ENCODE results near the gene LRIT3. TPM values are rescaled to one million over a fixed set of nuclear protein-coding genes. Genes with fewer than 3 reads are reported as not detected.

LRIT3 gene
- total and polyA plus RNA-seq, 2 of the 13 experiments (the other 11 are each of a cell fraction or from before 2014, with no cell fraction given) = 0.03 TPM; not detected in 1

DNA sequence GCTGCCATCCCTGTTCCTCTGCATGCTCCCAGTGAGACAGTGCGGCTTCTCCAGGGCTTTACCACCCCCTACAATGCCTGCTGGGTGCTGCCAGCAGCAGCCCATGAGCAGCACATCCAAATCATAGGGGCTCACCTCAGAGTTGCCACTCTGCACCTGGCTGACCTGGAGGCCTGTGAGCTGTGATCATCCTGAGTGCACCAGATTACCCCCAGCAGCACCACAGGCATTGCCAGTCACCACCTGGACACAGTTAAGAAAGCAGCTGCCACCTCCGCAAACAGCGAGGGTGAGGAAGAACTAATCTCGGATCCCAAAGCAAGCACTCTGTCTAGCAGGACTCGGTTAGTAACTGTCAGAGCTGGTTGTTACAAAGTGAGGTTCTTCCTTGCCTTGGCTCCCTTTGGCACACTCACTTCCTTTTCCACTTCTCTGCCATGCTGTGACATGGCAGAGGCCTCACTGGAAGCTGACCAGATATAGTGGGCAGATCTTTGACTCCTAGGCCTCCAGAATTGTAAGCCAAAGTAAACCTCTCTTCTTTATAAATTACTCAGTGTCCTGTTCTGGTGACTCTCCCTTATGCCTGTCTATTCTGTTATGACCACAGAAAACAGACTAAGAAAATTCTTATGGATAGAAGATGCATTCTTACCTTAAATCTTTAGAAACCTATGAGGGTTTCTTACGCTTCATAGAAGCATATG lies 25.2 kb downstream of the LRIT3 start (continued):
- TF ChIP-seq MYC (CRISPR knock-in tag; IDR thresholded peaks at IDR 0.05; ENCODE audit: borderline replicate concordance) = no peak
- no peak for TF ChIP-seq ZBTB40 (IDR thresholded peaks at IDR 0.05)
- TF ChIP-seq ZBTB40 (CRISPR knock-in tag; IDR thresholded peaks at IDR 0.05) = no peak
- TF ChIP-seq HNRNPLL (IDR thresholded peaks at IDR 0.05; ENCODE audit: low read depth, low read length, poor library complexity, severe bottlenecking) = no peak
- no peak for TF ChIP-seq ZNF17 (CRISPR knock-in tag; IDR thresholded peaks at IDR 0.05)
- TF ChIP-seq ETV5 (CRISPR knock-in tag; IDR thresholded peaks at IDR 0.05; ENCODE audit: borderline replicate concordance) = no peak
- TF ChIP-seq MAZ (IDR thresholded peaks at IDR 0.05; ENCODE audit: borderline replicate concordance, low read depth, low read length) = no peak
- no peak for TF ChIP-seq MAZ (CRISPR knock-in tag; IDR thresholded peaks at IDR 0.05; ENCODE audit: low read depth)
- no peak for TF ChIP-seq POGZ (CRISPR knock-in tag; IDR thresholded peaks at IDR 0.05)

Measured in HepG2 (cell line).